IMR-90 (cell line): ENCODE data around the gene UBA1.

Source experiments
- CTCF ChIP-seq: conservative IDR thresholded peaks from 2 replicates; pipeline ENCODE4 v1.5.1; 2012; ENCODE audit warnings: mild to moderate bottlenecking, low read depth, low read length, improper control_type of control experiment
- MAFK ChIP-seq: IDR thresholded peaks from 2 replicates; pipeline ENCODE4 v1.6.1; 2012; ENCODE audit warnings: low read depth, low read length, improper control_type of control experiment
- MXI1 ChIP-seq: IDR thresholded peaks from 2 replicates; pipeline ENCODE4 v1.6.1; 2012; ENCODE audit warnings: low read depth, mild to moderate bottlenecking, low read length, moderate library complexity, borderline replicate concordance
- POLR2A ChIP-seq: IDR thresholded peaks from 2 replicates; pipeline ENCODE4 v1.6.1; 2012; ENCODE audit warnings: mild to moderate bottlenecking, low read depth, low read length

- TF ChIP-seq CTCF (no peak), MAFK (no peak), POLR2A (no peak), MXI1 (no peak)
Measured at GRCh38 chrX:47179221-47179927, 14.3 kb upstream of the UBA1 start.
